ENCODE data around the gene MDK.
A peak's percentile ranks its signal among the peaks of the same experiment; 100 is the strongest.

Gene MDK

DNA sequence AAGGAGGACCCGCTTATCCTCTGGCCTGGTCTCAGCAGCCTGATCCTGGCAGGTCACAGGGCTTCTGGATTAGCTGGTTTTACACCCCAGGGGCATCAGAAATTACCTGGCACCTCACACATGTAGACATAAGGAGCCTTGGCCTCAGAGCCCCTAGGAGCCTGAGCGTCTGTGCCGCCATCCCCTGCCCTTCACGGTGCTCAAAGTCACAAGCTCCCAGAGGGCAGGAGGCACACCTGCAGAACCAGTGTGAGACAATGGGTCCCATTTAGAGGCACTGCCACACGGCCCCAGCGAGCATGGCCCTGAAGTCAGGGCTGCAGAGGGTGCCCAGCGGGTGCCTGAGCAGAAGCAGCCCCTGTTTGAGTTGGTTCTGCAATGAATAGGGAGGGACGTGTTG is 30.3 kb upstream of the MDK start:
- Histone ChIP-seq H3K27ac (no peak overlapping the region), H3K27me3 (replicated peaks) (no peaks in the 10 kb centered on the region), H3K4me3 (ENCODE audit: low read depth, low read length) (no peak overlapping the region), H3K36me3 (replicated peaks) (no peaks in the 10 kb centered on the region)
- in situ Hi-C loops (cut with HindIII; ENCODE audit: low pct_ligation_motif_present, low sequenced_read_pairs), result no loop called here
- TF ChIP-seq, protein P1, sequence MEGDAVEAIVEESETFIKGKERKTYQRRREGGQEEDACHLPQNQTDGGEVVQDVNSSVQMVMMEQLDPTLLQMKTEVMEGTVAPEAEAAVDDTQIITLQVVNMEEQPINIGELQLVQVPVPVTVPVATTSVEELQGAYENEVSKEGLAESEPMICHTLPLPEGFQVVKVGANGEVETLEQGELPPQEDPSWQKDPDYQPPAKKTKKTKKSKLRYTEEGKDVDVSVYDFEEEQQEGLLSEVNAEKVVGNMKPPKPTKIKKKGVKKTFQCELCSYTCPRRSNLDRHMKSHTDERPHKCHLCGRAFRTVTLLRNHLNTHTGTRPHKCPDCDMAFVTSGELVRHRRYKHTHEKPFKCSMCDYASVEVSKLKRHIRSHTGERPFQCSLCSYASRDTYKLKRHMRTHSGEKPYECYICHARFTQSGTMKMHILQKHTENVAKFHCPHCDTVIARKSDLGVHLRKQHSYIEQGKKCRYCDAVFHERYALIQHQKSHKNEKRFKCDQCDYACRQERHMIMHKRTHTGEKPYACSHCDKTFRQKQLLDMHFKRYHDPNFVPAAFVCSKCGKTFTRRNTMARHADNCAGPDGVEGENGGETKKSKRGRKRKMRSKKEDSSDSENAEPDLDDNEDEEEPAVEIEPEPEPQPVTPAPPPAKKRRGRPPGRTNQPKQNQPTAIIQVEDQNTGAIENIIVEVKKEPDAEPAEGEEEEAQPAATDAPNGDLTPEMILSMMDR (IDR thresholded peaks at IDR 0.05; ENCODE audit: low read depth, low read length, missing control alignments), result no peak
- no peak for DNase-seq

DNA sequence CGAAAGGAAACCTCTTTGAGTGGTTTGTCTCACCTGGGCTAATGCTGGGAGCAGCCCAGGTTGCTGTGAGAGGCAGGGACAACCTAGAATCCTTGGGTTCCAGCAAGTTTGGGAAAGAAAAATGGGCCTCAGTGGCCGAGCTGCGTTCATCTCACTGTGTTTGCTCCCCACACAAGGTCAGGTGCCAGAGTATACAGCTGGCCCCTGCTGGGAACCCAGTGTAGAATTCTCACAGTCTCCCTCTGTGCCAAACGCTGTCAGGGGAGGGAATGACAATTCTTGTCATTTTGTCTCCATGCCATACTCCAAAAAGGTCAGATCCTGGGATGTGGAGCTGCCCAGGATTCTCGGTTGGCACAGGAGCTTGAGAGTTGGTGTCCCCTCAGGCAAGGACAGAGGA is 29.9 kb upstream of the MDK start:
- Histone ChIP-seq H3K27ac (no peak overlapping the region), H3K36me3 (replicated peaks) (no peaks in the 10 kb centered on the region), H3K27me3 (replicated peaks) (no peaks in the 10 kb centered on the region), H3K4me3 (ENCODE audit: low read depth, low read length) (no peak overlapping the region)
- TF ChIP-seq, protein P1 (IDR thresholded peaks at IDR 0.05; ENCODE audit: low read depth, low read length, missing control alignments), result no peak
- in situ Hi-C loops (cut with HindIII; ENCODE audit: low pct_ligation_motif_present, low sequenced_read_pairs), result no loop called here
- DNase-seq, result no peak

DNA sequence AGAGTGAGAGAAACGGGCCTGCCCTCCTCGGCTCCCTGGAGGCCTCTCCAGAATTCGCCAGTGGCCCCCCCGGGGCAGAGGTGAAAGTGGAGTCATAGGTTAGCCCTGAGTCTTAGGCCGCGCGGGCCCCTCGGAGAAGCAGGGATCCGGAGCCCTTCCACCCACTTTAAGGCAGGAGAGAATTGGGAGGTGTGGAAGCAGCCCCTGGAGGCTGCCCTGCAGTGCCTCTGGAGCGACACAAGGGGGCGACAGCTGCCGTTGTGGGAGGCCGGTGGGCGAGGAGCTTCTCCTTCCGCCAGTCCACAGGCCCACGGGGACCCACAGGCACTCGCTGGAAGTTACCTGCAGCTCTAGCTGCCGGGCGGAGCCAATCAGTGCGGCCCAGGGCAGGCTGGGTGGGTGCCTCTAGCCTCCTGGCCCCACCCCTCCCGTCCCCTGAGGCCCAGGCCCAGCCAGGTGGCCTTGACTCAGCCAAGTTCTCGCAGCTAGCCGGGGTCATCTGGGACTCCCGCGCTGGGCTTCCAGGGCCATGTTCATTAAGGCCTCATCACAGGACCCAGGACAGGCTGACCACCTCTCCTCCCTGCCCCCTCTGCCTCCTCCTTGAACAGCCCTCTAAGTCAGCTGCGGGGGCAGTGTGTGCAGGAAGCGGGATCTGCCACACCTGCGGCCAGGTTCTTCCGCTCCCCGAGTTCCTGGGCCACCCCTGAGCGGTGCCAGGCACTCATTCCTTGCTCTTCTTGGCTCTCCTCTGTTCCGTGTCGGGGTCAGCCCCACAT is 29.2 kb upstream of the MDK start:
- no peak for DNase-seq
- Histone ChIP-seq H3K36me3 (replicated peaks) (no peaks in the 10 kb centered on the region), H3K4me3 (ENCODE audit: low read depth, low read length) (no peak overlapping the region), H3K27me3 (replicated peaks) (no peaks in the 10 kb centered on the region), H3K27ac (no peak overlapping the region)
- TF ChIP-seq, protein P1 (IDR thresholded peaks at IDR 0.05; ENCODE audit: low read depth, low read length, missing control alignments), result peak; percentile 95
- in situ Hi-C loops (cut with HindIII; ENCODE audit: low pct_ligation_motif_present, low sequenced_read_pairs), result no loop called here

DNA sequence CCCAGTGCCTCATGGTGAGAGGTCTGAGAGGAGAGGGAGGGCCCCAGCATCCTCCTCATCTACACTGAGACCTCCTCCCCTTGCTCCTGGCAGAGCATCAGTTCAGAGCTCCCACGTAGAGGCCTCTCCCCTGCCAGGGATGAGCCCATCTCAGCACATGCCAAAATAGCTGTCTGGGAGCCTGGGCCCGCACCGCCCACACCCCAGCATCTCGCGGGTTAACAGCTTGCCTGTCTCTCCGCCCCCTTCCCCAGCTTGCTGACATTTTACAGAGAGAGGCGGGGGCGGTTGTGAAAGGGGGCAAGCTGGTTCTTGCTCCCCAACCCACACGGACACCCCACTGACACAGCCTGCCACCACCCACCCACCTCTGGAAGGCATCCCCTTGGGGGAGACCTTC is 27.8 kb upstream of the MDK start:
- in situ Hi-C loops (cut with HindIII; ENCODE audit: low pct_ligation_motif_present, low sequenced_read_pairs), result no loop called here
- Histone ChIP-seq H3K4me3 (ENCODE audit: low read depth, low read length) (no peak overlapping the region), H3K36me3 (replicated peaks) (no peaks in the 10 kb centered on the region), H3K27me3 (replicated peaks) (no peaks in the 10 kb centered on the region), H3K27ac (no peak overlapping the region)
- TF ChIP-seq, protein P1 (IDR thresholded peaks at IDR 0.05; ENCODE audit: low read depth, low read length, missing control alignments), result no peak
- DNase-seq, result no peak

DNA sequence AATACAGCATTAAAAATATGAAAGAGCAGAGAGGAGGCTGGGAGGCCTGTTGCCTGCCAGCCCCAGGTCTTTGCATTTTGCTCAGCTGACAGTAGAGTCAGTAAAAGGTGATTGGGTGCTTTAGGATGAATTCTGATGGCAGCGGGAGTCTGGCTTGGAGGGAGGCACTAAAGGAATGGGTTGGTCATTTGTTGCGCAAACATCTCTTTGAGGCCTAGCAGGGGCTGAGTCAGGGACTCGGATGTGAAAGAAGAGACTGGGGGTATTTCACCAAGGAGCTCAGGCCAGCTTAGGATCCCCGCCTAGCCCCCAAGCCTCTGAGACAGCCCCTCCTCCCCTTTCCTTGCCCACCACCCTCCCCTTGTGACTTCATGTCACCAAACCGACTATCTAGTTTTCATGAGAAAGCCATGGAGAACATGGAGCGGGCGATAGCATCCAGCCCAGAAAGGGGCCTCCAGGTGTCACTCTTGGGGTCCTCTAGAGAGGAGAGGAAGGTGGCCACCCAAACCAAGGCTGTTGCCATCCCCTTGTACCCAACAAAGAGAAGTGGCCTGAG is 24.5 kb upstream of the MDK start:
- in situ Hi-C loops (cut with HindIII; ENCODE audit: low pct_ligation_motif_present, low sequenced_read_pairs), result no loop called here
- TF ChIP-seq, protein P1 (IDR thresholded peaks at IDR 0.05; ENCODE audit: low read depth, low read length, missing control alignments), result no peak
- Histone ChIP-seq H3K4me3 (ENCODE audit: low read depth, low read length) (no peak overlapping the region), H3K27ac (no peak overlapping the region), H3K36me3 (replicated peaks) (no peaks in the 10 kb centered on the region), H3K27me3 (replicated peaks) (no peaks in the 10 kb centered on the region)
- DNase-seq, result peak; percentile 49
